Brain pericyte (primary cell): ENCODE measurements around the gene KLHL29.

Experiments used
- DNase-seq: peaks from one replicate; pipeline ENCODE4 v3.0.0-alpha.2; 2012; ENCODE audit warnings: low read depth, low spot score

KLHL29 gene

GRCh38 chr2:23679044-23679443 lies 294.1 kb downstream of the KLHL29 start:
- no peak for DNase-seq

- DNase-seq, result no peak
These were observed 296.0 kb downstream of the KLHL29 start for GRCh38 chr2:23680951-23681350.

- no peak for DNase-seq
These were observed 296.6 kb downstream of the KLHL29 start for GRCh38 chr2:23681356-23682140.

- DNase-seq, result no peak
These were observed 297.5 kb downstream of the KLHL29 start for GRCh38 chr2:23682481-23682880.

GRCh38 chr2:23683001-23683400 lies 298.0 kb downstream of the KLHL29 start:
- no peak for DNase-seq

GRCh38 chr2:23684395-23685176 lies 299.6 kb downstream of the KLHL29 start:
- DNase-seq, result no peak

GRCh38 chr2:23685181-23685580 lies 300.2 kb downstream of the KLHL29 start:
- no peak for DNase-seq

GRCh38 chr2:23685706-23686105 lies 300.7 kb downstream of the KLHL29 start:
- no peak for DNase-seq

GRCh38 chr2:23686405-23687029 lies 301.5 kb downstream of the KLHL29 start:
- DNase-seq, result no peak

- DNase-seq, result no peak
These were observed 302.2 kb downstream of the KLHL29 start for GRCh38 chr2:23687214-23687613.

- no peak for DNase-seq
These were observed 302.7 kb downstream of the KLHL29 start for GRCh38 chr2:23687713-23688112.

- DNase-seq, result no peak
These were observed 303.6 kb downstream of the KLHL29 start for GRCh38 chr2:23688486-23689130.

GRCh38 chr2:23689131-23689700 lies 304.2 kb downstream of the KLHL29 start:
- no peak for DNase-seq

GRCh38 chr2:23689891-23690290 lies 304.9 kb downstream of the KLHL29 start:
- no peak for DNase-seq

GRCh38 chr2:23690421-23691105 lies 305.6 kb downstream of the KLHL29 start:
- DNase-seq, result no peak

- DNase-seq, result no peak
These were observed 306.1 kb downstream of the KLHL29 start for GRCh38 chr2:23691106-23691470.

- no peak for DNase-seq
These were observed 306.6 kb downstream of the KLHL29 start for GRCh38 chr2:23691565-23691964.

- no peak for DNase-seq
These were observed 307.3 kb downstream of the KLHL29 start for GRCh38 chr2:23692263-23692662.

- DNase-seq, result no peak
These were observed 308.0 kb downstream of the KLHL29 start for GRCh38 chr2:23692851-23693605.

- no peak for DNase-seq
These were observed 308.6 kb downstream of the KLHL29 start for GRCh38 chr2:23693606-23693951.
